ENCODE data around the gene CLIC6.

The CLIC6 gene

GRCh38 chr21:34688145-34688544, 19.4 kb downstream of the CLIC6 start:
- Histone ChIP-seq H4K91ac (ENCODE audit: low read depth, low read length) (no peak overlapping the region), H3K4ac (ENCODE audit: low read depth, low read length) (no peak overlapping the region), H3K4me3 (ENCODE audit: low read depth, low read length) (no peak overlapping the region), H2BK120ac (ENCODE audit: insufficient read depth, low read length, poor library complexity) (no peak overlapping the region), H4K12ac (ENCODE audit: low read depth, low read length) (no peak overlapping the region), H3K27me3 (ENCODE audit: insufficient read depth, low read length) (no peaks in the 10 kb centered on the region), H3K9ac (ENCODE audit: low read length) (no peak overlapping the region), H3K9me3 (ENCODE audit: insufficient read depth, low read depth, low read length) (no peaks in the 10 kb centered on the region), H3K36me3 (ENCODE audit: control insufficient read depth in 1 of 2, insufficient read depth in 2 of 2, low read length in 2 of 2) (no peaks in the 10 kb centered on the region), H3K79me1 (ENCODE audit: low read length) (no peaks in the 10 kb centered on the region), H3K14ac (ENCODE audit: low read length) (no peak overlapping the region), H2AK5ac (ENCODE audit: low read length) (no peak overlapping the region), H3K4me1 (ENCODE audit: control insufficient read depth in 1 of 2, insufficient read depth in 2 of 2, low read length in 2 of 2) (peaks cover 6 to 7% of the 10 kb centered on the region in 2 experiments), H3K79me2 (ENCODE audit: control insufficient read depth, insufficient read depth, low read length, poor library complexity) (no peaks in the 10 kb centered on the region), H3K23ac (ENCODE audit: low read length) (no peak overlapping the region), H4K8ac (ENCODE audit: low read depth, low read length) (no peak overlapping the region), H2BK12ac (ENCODE audit: low read length) (no peak overlapping the region), H2BK5ac (ENCODE audit: low read depth, low read length, poor library complexity) (no peak overlapping the region), H3K4me2 (ENCODE audit: low read length) (no peak overlapping the region), H2AFZ (ENCODE audit: insufficient read depth, low read length, poor library complexity) (no peak overlapping the region), H3K27ac (ENCODE audit: low read depth, low read length) (no peak overlapping the region), H3K18ac (ENCODE audit: low read length) (no peak overlapping the region)
- WGBS (ENCODE audit: extremely low coverage, insufficient coverage, insufficient read length) = no CpG with 5 or more reads among the region's 16 CpGs
- DNase-seq = peak in 1 of 2 donors; percentile 58

DNA sequence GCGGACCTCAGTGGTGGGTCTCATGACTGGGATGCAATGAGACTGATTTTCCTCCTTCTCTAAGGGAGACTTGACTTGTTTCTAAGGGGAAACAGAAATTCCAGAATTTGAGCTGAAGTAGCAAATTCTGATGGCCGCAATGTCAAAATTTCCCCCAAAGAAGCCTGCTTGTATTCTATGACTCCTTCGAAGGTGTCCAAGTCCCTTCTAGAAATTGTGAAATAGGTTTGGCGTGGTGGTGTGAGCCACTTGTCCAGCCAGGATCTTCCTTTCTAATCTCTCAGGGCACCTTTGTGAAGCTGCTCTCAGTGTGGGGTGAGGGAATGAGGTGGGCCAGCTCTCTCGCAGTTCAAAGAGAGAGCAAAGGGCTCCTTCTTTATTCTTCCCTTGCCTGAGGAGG, 19.9 kb downstream of the CLIC6 start:
- Histone ChIP-seq H2AFZ (ENCODE audit: insufficient read depth, low read length, poor library complexity) (no peak overlapping the region), H4K12ac (ENCODE audit: low read depth, low read length) (no peak overlapping the region), H3K4me2 (ENCODE audit: low read length) (no peak overlapping the region), H3K27me3 (ENCODE audit: insufficient read depth, low read length) (no peaks in the 10 kb centered on the region), H4K8ac (ENCODE audit: low read depth, low read length) (no peak overlapping the region), H3K79me2 (ENCODE audit: control insufficient read depth, insufficient read depth, low read length, poor library complexity) (no peaks in the 10 kb centered on the region), H4K91ac (ENCODE audit: low read depth, low read length) (no peak overlapping the region), H3K18ac (ENCODE audit: low read length) (no peak overlapping the region), H3K4me3 (ENCODE audit: low read depth, low read length) (no peak overlapping the region), H2BK12ac (ENCODE audit: low read length) (no peak overlapping the region), H3K23ac (ENCODE audit: low read length) (no peak overlapping the region), H3K36me3 (ENCODE audit: control insufficient read depth in 1 of 2, insufficient read depth in 2 of 2, low read length in 2 of 2) (no peaks in the 10 kb centered on the region), H3K9ac (ENCODE audit: low read length) (no peak overlapping the region), H2BK5ac (ENCODE audit: low read depth, low read length, poor library complexity) (no peak overlapping the region), H2BK120ac (ENCODE audit: insufficient read depth, low read length, poor library complexity) (no peak overlapping the region), H3K27ac (ENCODE audit: low read depth, low read length) (no peak overlapping the region), H3K4ac (ENCODE audit: low read depth, low read length) (no peak overlapping the region), H3K9me3 (ENCODE audit: insufficient read depth, low read depth, low read length) (no peaks in the 10 kb centered on the region), H3K79me1 (ENCODE audit: low read length) (no peaks in the 10 kb centered on the region), H3K14ac (ENCODE audit: low read length) (no peak overlapping the region), H2AK5ac (ENCODE audit: low read length) (no peak overlapping the region), H3K4me1 (ENCODE audit: control insufficient read depth in 1 of 2, insufficient read depth in 2 of 2, low read length in 2 of 2) (peaks cover 6 to 7% of the 10 kb centered on the region in 2 experiments)
- DNase-seq = no peak
- no CpG with 5 or more reads among the region's 5 CpGs for WGBS (ENCODE audit: extremely low coverage, insufficient coverage, insufficient read length)

- no peak overlapping the region for H3K23ac ChIP-seq (ENCODE audit: low read length)
- no CpG with 5 or more reads among the region's 11 CpGs for WGBS (ENCODE audit: extremely low coverage, insufficient coverage, insufficient read length)
- no peak overlapping the region for H4K8ac ChIP-seq (ENCODE audit: low read depth, low read length)
Observed at GRCh38 chr21:34690041-34690792, 21.4 kb downstream of the CLIC6 start.

DNA sequence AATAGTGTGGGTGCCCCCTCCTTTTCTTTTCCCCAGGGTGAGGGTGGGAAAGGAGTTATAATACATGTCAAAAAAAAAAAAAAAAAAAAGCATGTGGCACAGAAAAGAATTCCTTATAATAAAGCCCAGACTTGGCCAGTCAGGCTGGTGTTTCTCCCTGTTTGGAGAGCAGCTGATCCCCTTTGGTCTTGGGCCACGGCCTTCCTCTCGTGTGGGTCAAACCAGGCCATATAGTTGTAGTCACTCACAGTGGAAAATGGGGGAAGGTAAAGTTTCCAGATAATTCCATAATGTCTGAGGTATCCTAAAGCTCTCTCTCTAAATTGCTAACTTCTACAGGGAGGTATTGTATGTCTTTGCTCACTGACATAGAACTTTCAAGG, 22.0 kb downstream of the CLIC6 start:
- H2AFZ ChIP-seq (ENCODE audit: insufficient read depth, low read length, poor library complexity) = no peak overlapping the region
- no peaks in the 10 kb centered on the region for H3K79me2 ChIP-seq (ENCODE audit: control insufficient read depth, insufficient read depth, low read length, poor library complexity)
- no peaks in the 10 kb centered on the region for H3K27me3 ChIP-seq (ENCODE audit: insufficient read depth, low read length)
- H3K4ac ChIP-seq (ENCODE audit: low read depth, low read length) = no peak overlapping the region
- no peak overlapping the region for H3K14ac ChIP-seq (ENCODE audit: low read length)
- H4K8ac ChIP-seq (ENCODE audit: low read depth, low read length) = no peak overlapping the region
- H3K23ac ChIP-seq (ENCODE audit: low read length) = no peak overlapping the region
- no peak overlapping the region for H3K18ac ChIP-seq (ENCODE audit: low read length)
- H3K4me1 ChIP-seq (ENCODE audit: control insufficient read depth in 1 of 2, insufficient read depth in 2 of 2, low read length in 2 of 2) = peaks cover 6 to 7% of the 10 kb centered on the region in 2 experiments
- H3K36me3 ChIP-seq (ENCODE audit: control insufficient read depth in 1 of 2, insufficient read depth in 2 of 2, low read length in 2 of 2) = no peaks in the 10 kb centered on the region
- no peak for DNase-seq
- no peak overlapping the region for H2BK12ac ChIP-seq (ENCODE audit: low read length)
- H3K79me1 ChIP-seq (ENCODE audit: low read length) = no peaks in the 10 kb centered on the region
- H4K12ac ChIP-seq (ENCODE audit: low read depth, low read length) = no peak overlapping the region
- no peak overlapping the region for H2BK5ac ChIP-seq (ENCODE audit: low read depth, low read length, poor library complexity)
- H3K9ac ChIP-seq (ENCODE audit: low read length) = no peak overlapping the region
- H2BK120ac ChIP-seq (ENCODE audit: insufficient read depth, low read length, poor library complexity) = no peak overlapping the region
- H4K91ac ChIP-seq (ENCODE audit: low read depth, low read length) = no peak overlapping the region
- no peak overlapping the region for H3K4me2 ChIP-seq (ENCODE audit: low read length)
- H2AK5ac ChIP-seq (ENCODE audit: low read length) = no peak overlapping the region
- no peaks in the 10 kb centered on the region for H3K9me3 ChIP-seq (ENCODE audit: insufficient read depth, low read depth, low read length)
- no CpG with 5 or more reads among the region's 2 CpGs for WGBS (ENCODE audit: extremely low coverage, insufficient coverage, insufficient read length)
- H3K4me3 ChIP-seq (ENCODE audit: low read depth, low read length) = no peak overlapping the region
- H3K27ac ChIP-seq (ENCODE audit: low read depth, low read length) = no peak overlapping the region

More at GRCh38 chr21:34690041-34690792, 21.4 kb downstream of the CLIC6 start:
- DNase-seq = peak; percentile 26 to 38
- Histone ChIP-seq H3K4ac (ENCODE audit: low read depth, low read length) (no peak overlapping the region), H3K4me3 (ENCODE audit: low read depth, low read length) (no peak overlapping the region), H2BK12ac (ENCODE audit: low read length) (no peak overlapping the region), H3K9ac (ENCODE audit: low read length) (no peak overlapping the region), H3K18ac (ENCODE audit: low read length) (no peak overlapping the region), H3K36me3 (ENCODE audit: control insufficient read depth in 1 of 2, insufficient read depth in 2 of 2, low read length in 2 of 2) (no peaks in the 10 kb centered on the region), H3K4me1 (ENCODE audit: control insufficient read depth in 1 of 2, insufficient read depth in 2 of 2, low read length in 2 of 2) (peaks cover 6 to 7% of the 10 kb centered on the region in 2 experiments), H3K14ac (ENCODE audit: low read length) (no peak overlapping the region), H3K27ac (ENCODE audit: low read depth, low read length) (no peak overlapping the region), H2AFZ (ENCODE audit: insufficient read depth, low read length, poor library complexity) (no peak overlapping the region), H4K91ac (ENCODE audit: low read depth, low read length) (no peak overlapping the region), H2BK120ac (ENCODE audit: insufficient read depth, low read length, poor library complexity) (no peak overlapping the region), H2BK5ac (ENCODE audit: low read depth, low read length, poor library complexity) (no peak overlapping the region), H3K9me3 (ENCODE audit: insufficient read depth, low read depth, low read length) (no peaks in the 10 kb centered on the region), H3K27me3 (ENCODE audit: insufficient read depth, low read length) (no peaks in the 10 kb centered on the region), H3K4me2 (ENCODE audit: low read length) (no peak overlapping the region), H2AK5ac (ENCODE audit: low read length) (no peak overlapping the region), H3K79me1 (ENCODE audit: low read length) (no peaks in the 10 kb centered on the region), H3K79me2 (ENCODE audit: control insufficient read depth, insufficient read depth, low read length, poor library complexity) (no peaks in the 10 kb centered on the region), H4K12ac (ENCODE audit: low read depth, low read length) (no peak overlapping the region)

Data from trophoblast cell (in vitro differentiated cells and primary cell).